MCF 10A (cell line): ENCODE results near the gene TMEM116. TPM values are rescaled to one million over a fixed set of nuclear protein-coding genes. Genes with fewer than 3 reads are reported as not detected.
A peak's percentile ranks its signal among the peaks of the same experiment; 100 is the strongest.

Source experiments
- BruUV-seq: library from RNA; stranded (reverse); fragments of 400-500 nt; replicated peaks from 2 replicates; lab custom pipeline; 2021; lab: Mats Ljungman, UMichigan
- CTCF ChIA-PET: fragments of 300-600 bp; sonication (Branson Sonifier 250); formaldehyde crosslinking; extraction: SDS; loops from one replicate; lab custom pipeline; 2021; ENCODE audit warnings: antibody characterized with exemption, inconsistent platforms; lab: Yijun Ruan, JAX
- POLR2A ChIA-PET: fragments of 300-600, 350-650 bp; sonication (Branson Sonifier 250); formaldehyde crosslinking; extraction: SDS; loops from one replicate; lab custom pipeline; 2020; ENCODE audit warnings: antibody characterized with exemption, inconsistent platforms; lab: Yijun Ruan, JAX
- DNase-seq: peaks from one replicate; pipeline ENCODE4 v3.0.0-alpha.2; 2018; ENCODE audit not compliant: unreplicated experiment
- H3K27ac Mint-ChIP-seq: one replicate; pipeline ENCODE4 v1.8.0; 2022; ENCODE audit warnings: mild to moderate bottlenecking, low read depth, mixed read lengths; ENCODE audit not compliant: unreplicated experiment
- H3K27me3 Mint-ChIP-seq: one replicate; pipeline ENCODE4 v1.8.0; 2022; ENCODE audit warnings: mixed read lengths; ENCODE audit not compliant: insufficient read depth, unreplicated experiment
- H3K36me3 Mint-ChIP-seq: one replicate; pipeline ENCODE4 v1.8.0; 2022; ENCODE audit warnings: mild to moderate bottlenecking, moderate library complexity, mixed read lengths; ENCODE audit not compliant: insufficient read depth, unreplicated experiment
- H3K4me1 Mint-ChIP-seq: one replicate; pipeline ENCODE4 v1.8.0; 2022; ENCODE audit warnings: mixed read lengths; ENCODE audit not compliant: insufficient read depth, unreplicated experiment
- H3K4me3 Mint-ChIP-seq: one replicate; pipeline ENCODE4 v1.8.0; 2022; ENCODE audit warnings: mild to moderate bottlenecking, moderate library complexity, mixed read lengths; ENCODE audit not compliant: unreplicated experiment
- H3K9me3 Mint-ChIP-seq: one replicate; pipeline ENCODE4 v1.8.0; 2022; ENCODE audit warnings: mixed read lengths; ENCODE audit not compliant: unreplicated experiment
- CTCF ChIP-seq: fragments of 200-600 bp; IDR thresholded peaks from one replicate; pipeline ENCODE4 v1.8.0; 2022; ENCODE audit warnings: antibody characterized with exemption, mild to moderate bottlenecking; ENCODE audit not compliant: unreplicated experiment
- intact Hi-C: fragments of 100-400 bp; cut with micrococcal nuclease; formaldehyde crosslinking; loops from 2 replicates; pipeline ENCODE4 v1.14.1; 2022
- total RNA-seq: library from RNA; stranded (reverse); gene quantifications from 2 replicates; pipeline ENCODE4 v1.2.3, GENCODE V29; 2022

Gene TMEM116
- total RNA-seq, 1 experiment from 2014 or later: 15.2 TPM

GRCh38 chr12:112017041-112017440 is 4.1 kb upstream of the TMEM116 start:
- intact Hi-C loops: no loop called here
- POLR2A ChIA-PET: no interaction called here
- no TSS peak for BruUV-seq
- Mint-ChIP-seq H3K27me3 (no peaks in the 10 kb centered on the region), H3K27ac (peak overlapping the region; percentile 74), H3K4me1 (peaks cover 41% of the 10 kb centered on the region), H3K4me3 (no peak overlapping the region), H3K9me3 (no peaks in the 10 kb centered on the region), H3K36me3 (peaks cover 55% of the 10 kb centered on the region)
- DNase-seq: no peak
- CTCF ChIA-PET: no interaction called here
- no peak for TF ChIP-seq CTCF

- ChIA-PET CTCF (interaction anchor here (0.6 kb wide), 1 partner anchor 425 kb away, joined by 4 read pairs; no protein-coding TSS in a partner anchor), POLR2A (interaction anchor here (0.7 kb wide), 1 partner anchor 61 kb away, joined by 3 read pairs; no protein-coding TSS in a partner anchor)
- no peak for DNase-seq
- Mint-ChIP-seq H3K27me3 (no peaks in the 10 kb centered on the region), H3K4me3 (peak overlapping the region; percentile 51), H3K9me3 (no peaks in the 10 kb centered on the region), H3K4me1 (peaks cover 50% of the 10 kb centered on the region), H3K27ac (no peak overlapping the region), H3K36me3 (peaks cover 44% of the 10 kb centered on the region)
- no TSS peak for BruUV-seq
- intact Hi-C loops: no loop called here
- no peak for TF ChIP-seq CTCF
Measured at GRCh38 chr12:112015938-112016337, 3.0 kb upstream of the TMEM116 start.

GRCh38 chr12:112013601-112014402 is 837 bp upstream of the TMEM116 start:
- TF ChIP-seq CTCF: peak; percentile 3
- H3K27me3 Mint-ChIP-seq: no peaks in the 10 kb centered on the region
- no TSS peak for BruUV-seq
- peak overlapping the region; percentile 81 for H3K27ac Mint-ChIP-seq
- H3K4me1 Mint-ChIP-seq: peaks cover 41% of the 10 kb centered on the region
- peaks cover 28% of the 10 kb centered on the region for H3K36me3 Mint-ChIP-seq
- POLR2A ChIA-PET: interaction anchor here (0.5 to 3.4 kb wide), 38 partner anchors 10 to 1332 kb away, joined by 3 to 29 read pairs (median 4); partner anchors contain the start of genes MAPKAPK5, NAA25, PTPN11 and TRAFD1
- H3K4me3 Mint-ChIP-seq: peak overlapping the region; percentile 81
- H3K9me3 Mint-ChIP-seq: no peaks in the 10 kb centered on the region
- CTCF ChIA-PET: interaction anchor here (0.6 to 2.9 kb wide), 11 partner anchors 9 to 1998 kb away, joined by 3 to 12 read pairs (median 4); no protein-coding TSS in a partner anchor
- intact Hi-C loops: loop anchor here (1.0 kb wide), 1 partner anchor 69 kb away; no protein-coding TSS in a partner anchor
- peak; percentile 84 for DNase-seq

GRCh38 chr12:112011685-112012084 is 1.3 kb downstream of the TMEM116 start:
- no peak for TF ChIP-seq CTCF
- intact Hi-C loops: no loop called here
- ChIA-PET POLR2A (interaction anchor here (0.8 to 3.4 kb wide), 9 partner anchors 9 to 169 kb away, joined by 3 to 29 read pairs (median 4); partner anchors contain the start of gene MAPKAPK5), CTCF (interaction anchor here (0.8 to 2.5 kb wide), 2 partner anchors 11 to 67 kb away, joined by 3 to 11 read pairs; no protein-coding TSS in a partner anchor)
- Mint-ChIP-seq H3K4me3 (peak overlapping the region; percentile 81), H3K36me3 (peaks cover 19% of the 10 kb centered on the region), H3K4me1 (peaks cover 27% of the 10 kb centered on the region), H3K27ac (peak overlapping the region; percentile 81), H3K27me3 (no peaks in the 10 kb centered on the region), H3K9me3 (no peaks in the 10 kb centered on the region)
- no TSS peak for BruUV-seq
- DNase-seq: no peak
